ENCODE data around the gene F2.

- TF ChIP-seq RAD21 (IDR thresholded peaks at IDR 0.05) (no peak), MAX (IDR thresholded peaks at IDR 0.05) (no peak), CTCF (IDR thresholded peaks at IDR 0.05; ENCODE audit: low read depth, low read length, missing input control) (no peak), JUND (IDR thresholded peaks at IDR 0.05) (no peak), YY1 (IDR thresholded peaks at IDR 0.05) (no peak), EGR1 (IDR thresholded peaks at IDR 0.05; ENCODE audit: low read depth in 2 of 2) (no peak), RXRA (IDR thresholded peaks at IDR 0.05) (no peak), REST (IDR thresholded peaks at IDR 0.05) (no peak)
These were observed 42.8 kb downstream of the F2 start for GRCh38 chr11:46761807-46762206.

Measured in liver (tissue), 3 donors.